Testis (tissue), 2 donors: Measurements from ENCODE around the gene CADPS.

Experiments
- POLR2A ChIP-seq: fragments of 450-650 bp; IDR thresholded peaks from one replicate; pipeline ENCODE4 v1.6.1; 2017; ENCODE audit warnings: antibody characterized with exemption, mild to moderate bottlenecking, moderate library complexity
- TF ChIP-seq, protein P1 (sequence below), 3 experiments: fragments of 450-650 bp in 2 of 3; fragments of 200-600 bp in 1 of 3; sonication (generic) in 1 of 3; IDR thresholded peaks; one replicate each; pipeline ENCODE4 v1.5.1; 2016 to 2019; ENCODE audit warnings: antibody characterized with exemption in 3 of 3, mild to moderate bottlenecking in 2 of 3, moderate library complexity in 1 of 3

DNA sequence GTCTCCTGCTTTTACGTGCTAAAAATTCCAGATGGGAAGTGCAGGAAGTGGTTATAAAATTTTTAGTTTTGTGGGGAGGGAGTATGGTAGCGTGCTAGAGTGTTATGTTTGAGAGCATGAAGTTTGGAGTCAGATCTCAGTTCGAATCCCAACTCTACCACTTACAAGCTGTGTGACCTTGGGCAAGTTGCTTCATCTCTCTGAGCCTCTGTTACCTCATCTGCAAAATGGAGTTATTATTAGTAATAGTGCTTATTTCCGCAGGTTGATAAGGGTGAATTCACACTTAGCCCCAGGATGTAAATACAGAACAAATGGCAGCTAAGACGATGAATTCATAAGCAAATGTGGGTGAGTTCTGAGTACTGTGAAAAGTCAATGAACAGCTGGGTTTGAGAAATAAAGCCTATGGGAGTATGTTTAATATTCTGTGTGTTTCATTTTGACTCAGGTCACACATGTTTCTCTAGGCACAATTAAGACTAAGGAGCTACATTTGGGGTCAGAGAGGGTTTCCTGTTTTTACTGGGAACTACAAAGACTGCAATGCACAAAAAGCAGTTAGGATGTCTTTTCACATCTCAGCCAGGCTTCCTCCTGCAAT is 428.8 kb downstream of the CADPS start:
- TF ChIP-seq POLR2A = no peak
- TF ChIP-seq, protein P1, sequence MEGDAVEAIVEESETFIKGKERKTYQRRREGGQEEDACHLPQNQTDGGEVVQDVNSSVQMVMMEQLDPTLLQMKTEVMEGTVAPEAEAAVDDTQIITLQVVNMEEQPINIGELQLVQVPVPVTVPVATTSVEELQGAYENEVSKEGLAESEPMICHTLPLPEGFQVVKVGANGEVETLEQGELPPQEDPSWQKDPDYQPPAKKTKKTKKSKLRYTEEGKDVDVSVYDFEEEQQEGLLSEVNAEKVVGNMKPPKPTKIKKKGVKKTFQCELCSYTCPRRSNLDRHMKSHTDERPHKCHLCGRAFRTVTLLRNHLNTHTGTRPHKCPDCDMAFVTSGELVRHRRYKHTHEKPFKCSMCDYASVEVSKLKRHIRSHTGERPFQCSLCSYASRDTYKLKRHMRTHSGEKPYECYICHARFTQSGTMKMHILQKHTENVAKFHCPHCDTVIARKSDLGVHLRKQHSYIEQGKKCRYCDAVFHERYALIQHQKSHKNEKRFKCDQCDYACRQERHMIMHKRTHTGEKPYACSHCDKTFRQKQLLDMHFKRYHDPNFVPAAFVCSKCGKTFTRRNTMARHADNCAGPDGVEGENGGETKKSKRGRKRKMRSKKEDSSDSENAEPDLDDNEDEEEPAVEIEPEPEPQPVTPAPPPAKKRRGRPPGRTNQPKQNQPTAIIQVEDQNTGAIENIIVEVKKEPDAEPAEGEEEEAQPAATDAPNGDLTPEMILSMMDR (IDR thresholded peaks at IDR 0.05) = no peak
